Prostate gland (tissue), 2 donors: ENCODE data around the gene MEAK7. TPM values are rescaled to one million over a fixed set of nuclear protein-coding genes. Genes with fewer than 3 reads are reported as not detected.

Experiments
- DNase-seq: peaks from one replicate; pipeline ENCODE4 v3.0.0-alpha.2; 2019; ENCODE audit warnings: low spot score
- H3K27ac ChIP-seq, 2 donors: fragments of 200-600 bp; sonication (generic); 2 replicates each; pipeline ENCODE4 v1.5.1; 2017 to 2019
- H3K27me3 ChIP-seq: fragments of 200-600 bp; sonication (generic); replicated peaks from 2 replicates; pipeline ENCODE4 v1.5.1; 2019; ENCODE audit not compliant: insufficient read depth
- H3K36me3 ChIP-seq, 2 donors: fragments of 200-600 bp; sonication (generic); 1 replicate in 1 of 2; 2 replicates in 1 of 2; pipeline versions ENCODE4 v1.5.1 to v1.8.1; 2017 to 2019
- H3K4me1 ChIP-seq: fragments of 200-600 bp; sonication (generic); replicated peaks from 2 replicates; pipeline ENCODE4 v1.5.1; 2019
- H3K4me3 ChIP-seq, 2 donors: fragments of 200-600 bp; sonication (generic); 2 replicates each; pipeline ENCODE4 v1.5.1; 2017 to 2019
- H3K9me3 ChIP-seq: fragments of 200-600 bp; sonication (generic); 2 replicates; pipeline ENCODE4 v1.5.1; 2017
- POLR2A ChIP-seq: fragments of 450-650 bp; IDR thresholded peaks from one replicate; pipeline ENCODE4 v1.6.1; 2016; ENCODE audit warnings: antibody characterized with exemption, mild to moderate bottlenecking
- POLR2AphosphoS5 ChIP-seq: sonication (generic); formaldehyde crosslinking; IDR thresholded peaks from one replicate; pipeline ENCODE4 v1.6.1; 2017; ENCODE audit warnings: antibody characterized with exemption
- whole genome bisulfite sequencing: methylation state at CpG from one replicate; pipeline ENCODE4 v1.1.5; 2018; 5-methylcytosine and 5-hydroxymethylcytosine counted together
- intact Hi-C: fragments of 100-400 bp; cut with DNase I; formaldehyde crosslinking; loops from one replicate; pipeline ENCODE4 v1.14.2; 2022
- total RNA-seq, 2 donors: library from RNA; depleted of rRNA; stranded (reverse); fragments of >200 nt; gene quantifications; one replicate each; pipeline ENCODE4 v1.1.0, GENCODE V29; 2016
- TF ChIP-seq, protein P1 (sequence below), 4 experiments: fragments of 200-600 bp in 2 of 4; fragments of 450-650 bp in 2 of 4; sonication (generic) in 2 of 4; IDR thresholded peaks; 1 replicate in 3 of 4; 2 replicates in 1 of 4; pipeline ENCODE4 v1.5.1; 2016 to 2019; ENCODE audit warnings: antibody characterized with exemption in 4 of 4, mild to moderate bottlenecking in 2 of 4, moderate library complexity in 2 of 4

Gene MEAK7
- total RNA-seq, 2 donors from 2014 or later: 12.4 to 13.7 TPM

DNA sequence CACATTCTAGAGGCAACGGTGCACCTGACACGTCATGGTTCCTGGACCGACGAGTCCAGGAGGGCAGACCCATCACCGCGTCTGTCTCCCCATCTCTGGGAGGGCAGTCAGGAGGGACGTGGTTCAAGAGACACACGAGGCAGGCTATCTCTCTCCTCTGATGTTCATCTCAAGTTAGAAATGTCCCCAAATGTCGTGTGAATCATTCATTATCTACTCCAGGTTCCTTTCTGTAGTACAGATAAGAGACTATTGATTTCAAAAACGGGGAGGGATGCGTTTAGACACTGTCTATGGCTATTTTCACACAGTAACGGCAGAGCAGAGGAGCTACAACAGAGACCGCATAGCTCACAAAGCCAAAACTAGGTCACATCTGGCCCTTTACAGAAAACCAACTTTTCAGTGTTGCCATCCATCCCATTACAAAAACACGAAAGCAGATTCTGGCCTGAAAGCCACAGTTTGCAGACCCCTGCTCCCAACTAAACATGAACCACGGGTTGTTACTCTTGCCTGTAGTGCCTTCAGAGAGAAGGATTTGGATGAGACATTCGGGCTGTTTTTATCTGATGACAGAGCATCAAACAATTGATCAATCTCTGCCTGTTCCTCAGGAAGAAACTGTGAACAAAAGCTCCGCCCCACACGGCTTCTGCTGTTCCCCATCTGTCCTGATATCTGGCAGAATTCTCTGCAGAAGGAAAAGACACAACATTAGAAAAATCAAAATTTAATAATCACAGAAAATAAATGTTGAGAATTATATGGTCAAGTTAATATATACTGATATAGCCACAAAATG lies 6.8 kb downstream of the MEAK7 start:
- 84% methylated on average over 18 of the region's 18 CpGs for WGBS
- no peak overlapping the region for H3K4me3 ChIP-seq
- intact Hi-C loops: no loop called here
- no peaks in the 10 kb centered on the region for H3K27me3 ChIP-seq
- H3K4me1 ChIP-seq: no peaks in the 10 kb centered on the region
- H3K36me3 ChIP-seq: no peaks in the 10 kb centered on the region
- no peak overlapping the region for H3K27ac ChIP-seq
- no peak for DNase-seq
- TF ChIP-seq POLR2A (no peak), POLR2AphosphoS5 (no peak)
- TF ChIP-seq, protein P1, sequence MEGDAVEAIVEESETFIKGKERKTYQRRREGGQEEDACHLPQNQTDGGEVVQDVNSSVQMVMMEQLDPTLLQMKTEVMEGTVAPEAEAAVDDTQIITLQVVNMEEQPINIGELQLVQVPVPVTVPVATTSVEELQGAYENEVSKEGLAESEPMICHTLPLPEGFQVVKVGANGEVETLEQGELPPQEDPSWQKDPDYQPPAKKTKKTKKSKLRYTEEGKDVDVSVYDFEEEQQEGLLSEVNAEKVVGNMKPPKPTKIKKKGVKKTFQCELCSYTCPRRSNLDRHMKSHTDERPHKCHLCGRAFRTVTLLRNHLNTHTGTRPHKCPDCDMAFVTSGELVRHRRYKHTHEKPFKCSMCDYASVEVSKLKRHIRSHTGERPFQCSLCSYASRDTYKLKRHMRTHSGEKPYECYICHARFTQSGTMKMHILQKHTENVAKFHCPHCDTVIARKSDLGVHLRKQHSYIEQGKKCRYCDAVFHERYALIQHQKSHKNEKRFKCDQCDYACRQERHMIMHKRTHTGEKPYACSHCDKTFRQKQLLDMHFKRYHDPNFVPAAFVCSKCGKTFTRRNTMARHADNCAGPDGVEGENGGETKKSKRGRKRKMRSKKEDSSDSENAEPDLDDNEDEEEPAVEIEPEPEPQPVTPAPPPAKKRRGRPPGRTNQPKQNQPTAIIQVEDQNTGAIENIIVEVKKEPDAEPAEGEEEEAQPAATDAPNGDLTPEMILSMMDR (IDR thresholded peaks at IDR 0.05): no peak
- H3K9me3 ChIP-seq: no peaks in the 10 kb centered on the region

DNA sequence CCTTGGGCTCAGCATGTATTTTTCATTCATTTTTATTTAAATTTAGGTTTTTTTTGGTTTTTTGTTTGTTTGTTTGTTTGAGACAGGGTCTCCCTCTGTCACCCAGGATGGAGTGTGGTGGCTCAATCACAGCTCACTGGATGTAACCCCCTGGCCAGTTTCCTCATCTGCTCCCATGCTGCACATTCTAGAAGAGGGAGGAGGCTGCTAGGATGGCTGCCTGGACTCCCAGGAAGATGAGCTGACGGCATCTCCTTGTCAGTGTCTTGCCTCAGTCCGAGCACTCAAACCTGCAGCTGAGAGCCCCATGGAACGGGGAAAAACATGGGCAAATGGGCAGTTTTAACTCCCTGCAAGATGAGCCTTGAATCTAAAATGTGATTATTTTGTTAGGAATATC lies 7.5 kb downstream of the MEAK7 start:
- TF ChIP-seq, protein P1 (IDR thresholded peaks at IDR 0.05): no peak
- TF ChIP-seq POLR2A: no peak
- TF ChIP-seq POLR2AphosphoS5: no peak
- H3K27me3 ChIP-seq: no peaks in the 10 kb centered on the region
- H3K36me3 ChIP-seq: no peaks in the 10 kb centered on the region
- intact Hi-C loops: no loop called here
- no peaks in the 10 kb centered on the region for H3K9me3 ChIP-seq
- DNase-seq: no peak
- no peak overlapping the region for H3K4me3 ChIP-seq
- no peaks in the 10 kb centered on the region for H3K4me1 ChIP-seq
- no peak overlapping the region for H3K27ac ChIP-seq
- 100% methylated on average over 3 of the region's 3 CpGs for WGBS

DNA sequence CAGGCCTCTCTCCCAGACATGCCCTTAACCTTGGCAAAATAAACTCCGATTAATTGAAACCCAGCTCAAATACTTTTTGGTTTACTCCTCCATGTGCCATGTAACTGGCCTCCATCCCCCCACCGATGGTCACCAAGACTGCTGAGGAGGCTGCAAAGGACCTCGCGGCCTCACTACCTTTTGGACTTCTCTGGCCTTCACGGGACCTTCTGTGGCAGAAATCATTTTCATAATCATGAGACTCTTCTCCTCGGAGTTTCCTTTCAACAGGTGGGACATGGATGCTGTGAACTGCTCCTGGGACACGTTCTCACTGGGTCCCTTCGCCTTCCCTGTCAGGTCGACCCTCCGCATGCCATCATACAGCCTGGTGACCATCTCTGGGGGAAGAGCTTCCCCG lies 9.0 kb downstream of the MEAK7 start:
- no peak for DNase-seq
- Histone ChIP-seq H3K4me3 (no peak overlapping the region), H3K36me3 (no peaks in the 10 kb centered on the region), H3K9me3 (no peaks in the 10 kb centered on the region), H3K27ac (no peak overlapping the region), H3K4me1 (no peaks in the 10 kb centered on the region), H3K27me3 (no peaks in the 10 kb centered on the region)
- TF ChIP-seq, protein P1 (IDR thresholded peaks at IDR 0.05): no peak
- TF ChIP-seq POLR2AphosphoS5 (no peak), POLR2A (no peak)
- WGBS: 97% methylated on average over 11 of the region's 11 CpGs
- intact Hi-C loops: no loop called here

DNA sequence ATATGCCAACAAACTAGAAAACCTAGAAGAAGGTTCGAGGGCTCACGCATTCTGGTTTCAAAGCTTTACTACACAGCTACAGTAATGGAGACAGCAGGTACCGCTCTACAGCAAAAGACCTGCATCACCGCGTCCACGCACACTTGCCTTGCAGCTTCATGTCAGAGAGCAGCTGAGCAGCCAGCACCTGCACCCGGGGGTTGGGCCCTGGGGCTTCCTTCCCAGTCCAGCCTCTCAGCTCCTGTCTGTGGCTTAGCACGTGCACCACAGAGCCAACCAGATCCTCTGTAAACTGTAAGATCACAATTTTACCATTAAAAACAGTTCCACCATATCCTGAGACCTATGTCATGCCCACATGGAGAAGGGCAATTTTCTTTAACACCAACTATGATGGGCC lies 15.3 kb downstream of the MEAK7 start:
- WGBS: 76% methylated on average over 8 of the region's 8 CpGs
- TF ChIP-seq POLR2AphosphoS5: no peak
- TF ChIP-seq, protein P1 (IDR thresholded peaks at IDR 0.05): no peak
- TF ChIP-seq POLR2A: no peak
- intact Hi-C loops: loop anchor here (5.0 to 10.0 kb wide), 3 partner anchors 302 to 524 kb away; partner anchors contain the start of genes NECAB2 and TAF1C
- no peak for DNase-seq
- no peaks in the 10 kb centered on the region for H3K9me3 ChIP-seq
- no peak overlapping the region for H3K4me3 ChIP-seq
- H3K27ac ChIP-seq: no peak overlapping the region
- no peaks in the 10 kb centered on the region for H3K27me3 ChIP-seq
- H3K36me3 ChIP-seq: no peaks in the 10 kb centered on the region
- no peaks in the 10 kb centered on the region for H3K4me1 ChIP-seq

DNA sequence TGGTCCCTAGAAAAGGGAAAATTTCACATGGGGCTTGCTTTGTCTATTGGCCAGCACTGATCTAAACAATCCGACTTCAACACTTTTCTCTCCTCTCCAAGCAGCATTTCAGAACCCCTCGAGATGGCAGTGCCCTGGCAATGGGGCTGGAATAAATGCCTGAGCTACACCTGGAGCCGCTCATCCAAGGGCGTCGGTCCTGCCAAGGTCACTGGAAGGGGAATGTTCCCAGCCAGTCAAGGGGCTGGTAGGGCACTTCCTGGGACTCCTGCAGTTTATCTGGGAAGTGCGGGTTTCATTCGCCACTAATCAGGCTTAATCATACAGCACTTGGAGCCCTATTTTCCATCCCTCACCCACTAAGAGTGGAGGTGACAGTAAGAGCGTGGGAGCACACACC lies 17.1 kb downstream of the MEAK7 start:
- DNase-seq: no peak
- H3K4me1 ChIP-seq: no peaks in the 10 kb centered on the region
- intact Hi-C loops: loop anchor here (5.0 to 10.0 kb wide), 3 partner anchors 300 to 523 kb away; partner anchors contain the start of genes NECAB2 and TAF1C
- H3K27me3 ChIP-seq: no peaks in the 10 kb centered on the region
- H3K9me3 ChIP-seq: no peaks in the 10 kb centered on the region
- no peak overlapping the region for H3K4me3 ChIP-seq
- 88% methylated on average over 8 of the region's 8 CpGs for WGBS
- no peak overlapping the region for H3K27ac ChIP-seq
- H3K36me3 ChIP-seq: no peaks in the 10 kb centered on the region
- TF ChIP-seq, protein P1 (IDR thresholded peaks at IDR 0.05): no peak
- no peak for TF ChIP-seq POLR2A
- no peak for TF ChIP-seq POLR2AphosphoS5
